H1 (cell line): ENCODE results near the gene NECTIN1. TPM values are rescaled to one million over a fixed set of nuclear protein-coding genes. Genes with fewer than 3 reads are reported as not detected.

ENCODE experiments used
- CTCF ChIA-PET: fragments of 300-600 bp; sonication (Branson Sonifier 250); formaldehyde crosslinking; loops from one replicate; lab custom pipeline; 2021; ENCODE audit not compliant: partially characterized antibody; lab: Charles Lee
- POLR2A ChIA-PET: fragments of 300-600 bp; sonication (Branson Sonifier 250); formaldehyde crosslinking; loops from one replicate; lab custom pipeline; 2021; ENCODE audit warnings: inconsistent platforms; ENCODE audit not compliant: partially characterized antibody; lab: Charles Lee
- DNase-seq, 2 experiments: peaks; one replicate each; pipeline versions ENCODE4 v3.0.0 to v3.0.0-alpha.2; 2010 to 2022; ENCODE audit warnings: low spot score in 2 of 2, low read depth in 1 of 2, mixed read lengths in 1 of 2
- FAIRE-seq: peaks from 2 replicates; lab custom pipeline; 2011; peaks lifted over from hg19 to GRCh38; lab: Jason Lieb, UNC
- H2AFZ ChIP-seq: 2 replicates; pipeline ENCODE4 v1.8.1; 2012; ENCODE audit warnings: low read length, inconsistent platforms
- H2AK5ac ChIP-seq: 2 replicates; pipeline ENCODE4 v1.6.1; 2013; ENCODE audit warnings: low read depth, low read length
- H2BK120ac ChIP-seq: replicated peaks from 2 replicates; pipeline ENCODE3; 2013; ENCODE audit warnings: low read depth, low read length, inconsistent platforms
- H2BK12ac ChIP-seq: 2 replicates; pipeline ENCODE4 v1.6.1; 2013; ENCODE audit warnings: low read depth, low read length
- H2BK15ac ChIP-seq: 2 replicates; pipeline ENCODE4 v1.6.1; 2013; ENCODE audit warnings: low read length
- H2BK20ac ChIP-seq: 2 replicates; pipeline ENCODE4 v1.6.1; 2013; ENCODE audit warnings: low read length
- H2BK5ac ChIP-seq: 2 replicates; pipeline ENCODE4 v1.6.1; 2013; ENCODE audit warnings: low read depth, low read length
- H3K14ac ChIP-seq: 2 replicates; pipeline ENCODE4 v1.6.1; 2013; ENCODE audit warnings: inconsistent platforms; ENCODE audit not compliant: insufficient read length
- H3K18ac ChIP-seq: 2 replicates; pipeline ENCODE4 v1.6.1; 2013; ENCODE audit warnings: low read length; ENCODE audit errors: extremely low read depth
- H3K23ac ChIP-seq: 2 replicates; pipeline ENCODE4 v1.6.1; 2013; ENCODE audit warnings: inconsistent platforms; ENCODE audit not compliant: insufficient read length
- H3K23me2 ChIP-seq: 2 replicates; pipeline ENCODE4 v1.6.1; 2013; ENCODE audit warnings: low read depth, low read length
- H3K27ac ChIP-seq: 2 replicates; pipeline ENCODE4 v1.6.1; 2011; ENCODE audit warnings: low read depth, low read length, inconsistent platforms
- H3K27me3 ChIP-seq, 4 experiments: replicated peaks in 1 of 4; 1 replicate in 1 of 4; 2 replicates in 3 of 4; pipeline versions ENCODE4 v1.6.1 to v1.8.1; 2011 to 2013; ENCODE audit warnings: low read length in 3 of 4, mild to moderate bottlenecking in 3 of 4, inconsistent platforms in 2 of 4, mixed read lengths in 2 of 4, moderate library complexity in 1 of 4; ENCODE audit not compliant: control insufficient read depth in 3 of 4, insufficient read depth in 3 of 4; ENCODE audit errors: extremely low read depth in 1 of 4
- H3K36me3 ChIP-seq, 4 experiments: 2 replicates each; pipeline versions ENCODE4 v1.6.1 to v1.8.1; 2011 to 2013; ENCODE audit warnings: mild to moderate bottlenecking in 4 of 4, low read length in 3 of 4, moderate library complexity in 2 of 4, control low read depth in 1 of 4, inconsistent platforms in 1 of 4; ENCODE audit not compliant: insufficient read depth in 4 of 4, control insufficient read depth in 2 of 4
- H3K4ac ChIP-seq: replicated peaks from 2 replicates; pipeline ENCODE3; 2013; ENCODE audit warnings: low read length, low read depth, mixed read lengths, inconsistent platforms; ENCODE audit not compliant: insufficient read length
- H3K4me1 ChIP-seq, 4 experiments: replicated peaks in 1 of 4; 1 replicate in 1 of 4; 2 replicates in 3 of 4; pipeline versions ENCODE4 v1.6.1 to v1.8.1; 2011 to 2013; ENCODE audit warnings: low read length in 3 of 4, inconsistent platforms in 2 of 4, mixed read lengths in 1 of 4; ENCODE audit not compliant: insufficient read depth in 4 of 4, control insufficient read depth in 3 of 4
- H3K4me2 ChIP-seq, 2 experiments: 2 replicates each; pipeline versions ENCODE4 v1.6.1 to v1.8.1; 2011 to 2013; ENCODE audit warnings: low read depth in 2 of 2, low read length in 2 of 2, control low read depth in 1 of 2, inconsistent platforms in 1 of 2, mild to moderate bottlenecking in 1 of 2; ENCODE audit not compliant: insufficient read depth in 1 of 2
- H3K4me3 ChIP-seq, 4 experiments: fragments of 200-600, 300-600 bp in 1 of 4; sonication (generic), shearing (Covaris generic), sonication (Bioruptor Twin) in 1 of 4; 2 replicates each; pipeline versions ENCODE4 v1.5.1 to v1.8.1; 2011 to 2016; ENCODE audit warnings: low read length in 4 of 4, low read depth in 3 of 4, control low read depth in 2 of 4, inconsistent platforms in 2 of 4, mild to moderate bottlenecking in 2 of 4, mixed read lengths in 1 of 4, moderate library complexity in 1 of 4; ENCODE audit not compliant: insufficient read depth in 2 of 4; ENCODE audit errors: extremely low read depth in 1 of 4
- H3K56ac ChIP-seq: replicated peaks from 2 replicates; pipeline ENCODE3; 2013; ENCODE audit warnings: low read depth, mild to moderate bottlenecking, mixed read lengths, low read length, inconsistent platforms; ENCODE audit not compliant: insufficient read length
- H3K79me1 ChIP-seq: 2 replicates; pipeline ENCODE4 v1.6.1; 2013; ENCODE audit warnings: low read depth, low read length, control low read depth
- H3K79me2 ChIP-seq, 2 experiments: 2 replicates each; pipeline versions ENCODE4 v1.6.1 to v1.8.1; 2012 to 2013; ENCODE audit warnings: low read length in 2 of 2, mild to moderate bottlenecking in 2 of 2, inconsistent platforms in 1 of 2; ENCODE audit not compliant: insufficient read depth in 2 of 2, control insufficient read depth in 1 of 2
- H3K9ac ChIP-seq, 4 experiments: replicated peaks in 1 of 4; 1 replicate in 1 of 4; 2 replicates in 3 of 4; pipeline versions ENCODE4 v1.6.1 to v1.8.1; 2011 to 2013; ENCODE audit warnings: low read depth in 3 of 4, low read length in 3 of 4, control low read depth in 2 of 4, mild to moderate bottlenecking in 2 of 4, moderate library complexity in 2 of 4, inconsistent platforms in 1 of 4; ENCODE audit errors: extremely low read depth in 1 of 4
- H3K9me3 ChIP-seq, 2 experiments: 2 replicates each; pipeline versions ENCODE4 v1.6.1 to v1.8.1; 2012 to 2013; ENCODE audit warnings: mild to moderate bottlenecking in 2 of 2, moderate library complexity in 2 of 2, control low read depth in 1 of 2, inconsistent platforms in 1 of 2, low read depth in 1 of 2, low read length in 1 of 2, mixed read lengths in 1 of 2; ENCODE audit not compliant: insufficient read depth in 2 of 2
- H4K20me1 ChIP-seq, 2 experiments: replicated peaks in 1 of 2; 2 replicates each; pipeline versions ENCODE3 to v1.8.1; 2011 to 2013; ENCODE audit warnings: inconsistent platforms in 2 of 2, low read length in 2 of 2, mild to moderate bottlenecking in 1 of 2; ENCODE audit not compliant: insufficient read depth in 2 of 2, control insufficient read depth in 1 of 2
- H4K5ac ChIP-seq: 2 replicates; pipeline ENCODE4 v1.6.1; 2013; ENCODE audit warnings: low read length, low read depth, mixed read lengths, inconsistent platforms; ENCODE audit not compliant: insufficient read length
- H4K8ac ChIP-seq: 2 replicates; pipeline ENCODE4 v1.8.0; 2013; ENCODE audit warnings: mild to moderate bottlenecking, moderate library complexity, low read length, inconsistent platforms; ENCODE audit not compliant: insufficient read depth; ENCODE audit errors: extremely low read depth
- H4K91ac ChIP-seq: replicated peaks from 2 replicates; pipeline ENCODE3; 2013; ENCODE audit warnings: low read length, mixed read lengths, inconsistent platforms; ENCODE audit not compliant: insufficient read length
- JUND ChIP-seq: IDR thresholded peaks from 2 replicates; pipeline ENCODE4 v1.6.1; 2011; ENCODE audit warnings: mild to moderate bottlenecking, improper control_type of control experiment, low read length
- POU5F1 ChIP-seq: IDR thresholded peaks from 2 replicates; pipeline ENCODE4 v1.6.1; 2011; ENCODE audit warnings: low read depth, mild to moderate bottlenecking, low read length, moderate library complexity
- WGBS, 2 experiments: shearing (Covaris generic) in 1 of 2; methylation state at CpG; one replicate each; pipeline versions ENCODE4 v1.1.6 to v1.1.7; 2013 to 2015; ENCODE audit warnings: low lambda C conversion rate in 2 of 2, mixed read lengths in 2 of 2, inconsistent platforms in 1 of 2, low coverage in 1 of 2, missing lambda C conversion rate in 1 of 2; ENCODE audit not compliant: insufficient replicate concordance in 2 of 2, insufficient coverage in 1 of 2, insufficient read length in 1 of 2; ENCODE audit errors: extremely low coverage in 1 of 2, missing lambda C conversion rate in 1 of 2; 5-methylcytosine and 5-hydroxymethylcytosine counted together
- polyA plus RNA-seq, 7 experiments: library from polyadenylated mRNA; depleted of rRNA in 3 of 7; stranded (reverse) in 5 of 7; unstranded in 2 of 7; fragments of >200 nt in 5 of 7; fragments of 200-250 nt in 2 of 7; gene quantifications; 1 replicate in 5 of 7; 2 replicates in 1 of 7; 4 replicates in 1 of 7; pipeline versions ENCODE4 v1.2.1 to v1.2.3, GENCODE V29; 2011 to 2013; ENCODE audit warnings: missing spikeins in 2 of 7, mixed read lengths in 2 of 7
- total RNA-seq: library from RNA; stranded (reverse); fragmentation: NEBNext Ultra II Directional; extraction: Animal tissue kit (Norgen Biotek cat#: 25700); gene quantifications from 2 replicates; pipeline ENCODE4 v1.2.1, GENCODE V29; 2021

NECTIN1 gene
- total and polyA plus RNA-seq, 2 of the 8 experiments (the other 6 are each of a cell fraction or from before 2014, with no cell fraction given), result 43.2 to 97.7 TPM

DNA sequence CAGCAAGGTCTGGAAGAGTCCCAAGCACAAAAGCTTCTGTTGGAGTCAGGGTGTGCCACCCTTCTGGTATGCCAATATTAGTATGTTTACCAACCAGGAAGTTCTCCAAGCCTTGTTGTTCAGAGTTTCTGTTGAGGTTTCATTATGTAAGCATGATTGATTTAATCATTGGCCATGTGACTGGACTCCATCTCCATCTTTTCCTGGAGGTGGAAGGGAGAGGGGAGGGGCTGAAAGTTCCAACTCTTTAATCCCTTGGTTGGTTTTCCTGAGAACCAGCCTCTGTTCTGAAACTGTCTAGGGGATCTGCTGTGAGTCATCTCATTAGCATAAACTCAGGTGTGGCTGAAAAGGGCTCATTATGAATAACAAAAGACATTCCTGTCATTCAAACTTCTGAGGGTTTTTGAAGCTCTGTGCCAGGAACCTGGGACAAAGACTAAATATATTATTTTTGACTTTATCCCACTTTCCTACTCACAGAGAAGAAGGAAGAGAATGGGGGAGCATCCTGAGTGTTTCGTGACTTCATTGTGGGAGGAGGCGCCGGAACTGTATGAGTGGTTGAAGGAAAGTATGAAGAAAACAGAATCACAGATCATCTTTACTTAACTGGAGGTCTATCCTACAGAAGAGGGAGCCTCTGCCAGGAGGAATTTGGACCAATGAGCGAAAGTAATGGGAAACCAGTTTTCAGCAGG lies 138.2 kb downstream of the NECTIN1 start:
- Histone ChIP-seq H4K20me1 (no peaks in the 10 kb centered on the region), H3K27me3 (peaks cover 0 to 5% (median under 1%) of the 10 kb centered on the region in 4 experiments; a peak in 4 of 7 replicates), H2BK20ac (no peak overlapping the region), H2BK12ac (peak overlapping the region; percentile 95; the same call in 1 of the 2 replicates), H4K5ac (no peak overlapping the region), H2BK120ac (no peak overlapping the region), H3K36me3 (no peaks in the 10 kb centered on the region), H3K79me1 (no peaks in the 10 kb centered on the region), H2AK5ac (peak overlapping the region; percentile 47; the same call in 1 of the 2 replicates), H3K27ac (no peak overlapping the region), H3K23ac (no peak overlapping the region), H4K91ac (peak overlapping the region; percentile 80), H3K4me1 (peaks cover 0 to 15% (median 7%) of the 10 kb centered on the region in 4 experiments; a peak in 4 of 7 replicates), H3K23me2 (no peaks in the 10 kb centered on the region), H3K18ac (peak overlapping the region; percentile 57; the same call in 1 of the 2 replicates), H3K4me2 (no peak overlapping the region), H4K8ac (no peak overlapping the region), H2BK15ac (0 out of 2 replicates have a peak overlapping the region, but pooled peaks have one; percentile 29), H3K4me3 (peak overlapping the region in 1 of 4 experiments; percentile 23; a peak in 1 of 8 replicates), H3K9me3 (no peaks in the 10 kb centered on the region), H3K14ac (no peak overlapping the region), H3K4ac (peak overlapping the region; percentile 8), H2AFZ (no peak overlapping the region), H3K79me2 (no peaks in the 10 kb centered on the region), H3K9ac (no peak overlapping the region), H2BK5ac (peak overlapping the region; percentile 69; the same call in 1 of the 2 replicates), H3K56ac (no peak overlapping the region)
- ChIA-PET POLR2A (interaction anchor here (0.6 to 1.9 kb wide), 5 partner anchors 11 to 18 kb away, joined by 3 to 4 read pairs (median 3); no protein-coding TSS in a partner anchor), CTCF (interaction anchor here (0.5 to 2.2 kb wide), 8 partner anchors 11 to 234 kb away, joined by 3 to 12 read pairs (median 4); no protein-coding TSS in a partner anchor)
- WGBS, 2 experiments, result 70% methylated on average over 4 of the region's 4 CpGs; no CpG with 5 or more reads in 1 of the 2 experiments
- DNase-seq (no peak), FAIRE-seq (peak; percentile 93)
- TF ChIP-seq JUND (peak; percentile 91), POU5F1 (peak; percentile 63; the same call in 1 of the 2 replicates)
